Measurements from ENCODE around the gene SEZ6L2.

DNA sequence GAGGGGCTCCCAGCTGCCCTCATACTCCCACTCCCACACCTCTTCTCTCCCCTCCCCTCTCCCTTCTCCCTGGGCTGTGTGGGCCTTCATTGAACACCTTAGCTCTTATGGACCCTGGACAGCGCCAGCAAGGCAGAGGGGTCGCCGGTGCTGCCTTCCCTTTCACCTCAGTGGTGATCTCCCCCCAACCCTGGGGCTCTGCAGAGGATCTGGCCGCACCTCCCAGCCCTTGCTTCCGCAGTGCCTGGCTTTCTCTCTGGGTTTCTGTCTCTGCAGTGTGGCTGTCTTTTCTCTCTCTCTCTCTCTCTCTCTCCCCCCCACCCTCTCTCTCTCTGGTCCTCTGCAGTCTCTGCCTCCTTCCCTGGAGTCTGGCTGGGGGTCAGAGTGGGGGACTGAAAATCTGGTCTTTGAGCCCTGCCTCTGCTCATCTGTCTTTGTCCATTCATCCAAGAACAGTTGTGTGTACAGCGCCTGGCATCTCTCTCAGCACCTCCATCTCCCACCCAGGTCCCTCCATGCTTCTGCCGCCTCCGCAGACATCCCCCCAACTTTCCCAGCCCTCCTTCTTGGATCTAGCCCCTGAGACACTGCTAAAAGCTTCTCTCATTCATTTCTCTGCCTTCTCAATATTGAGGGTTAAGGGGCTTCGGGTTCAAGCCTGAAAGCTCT is 1.1 kb downstream of the SEZ6L2 start:
- TF ChIP-seq, protein P1, sequence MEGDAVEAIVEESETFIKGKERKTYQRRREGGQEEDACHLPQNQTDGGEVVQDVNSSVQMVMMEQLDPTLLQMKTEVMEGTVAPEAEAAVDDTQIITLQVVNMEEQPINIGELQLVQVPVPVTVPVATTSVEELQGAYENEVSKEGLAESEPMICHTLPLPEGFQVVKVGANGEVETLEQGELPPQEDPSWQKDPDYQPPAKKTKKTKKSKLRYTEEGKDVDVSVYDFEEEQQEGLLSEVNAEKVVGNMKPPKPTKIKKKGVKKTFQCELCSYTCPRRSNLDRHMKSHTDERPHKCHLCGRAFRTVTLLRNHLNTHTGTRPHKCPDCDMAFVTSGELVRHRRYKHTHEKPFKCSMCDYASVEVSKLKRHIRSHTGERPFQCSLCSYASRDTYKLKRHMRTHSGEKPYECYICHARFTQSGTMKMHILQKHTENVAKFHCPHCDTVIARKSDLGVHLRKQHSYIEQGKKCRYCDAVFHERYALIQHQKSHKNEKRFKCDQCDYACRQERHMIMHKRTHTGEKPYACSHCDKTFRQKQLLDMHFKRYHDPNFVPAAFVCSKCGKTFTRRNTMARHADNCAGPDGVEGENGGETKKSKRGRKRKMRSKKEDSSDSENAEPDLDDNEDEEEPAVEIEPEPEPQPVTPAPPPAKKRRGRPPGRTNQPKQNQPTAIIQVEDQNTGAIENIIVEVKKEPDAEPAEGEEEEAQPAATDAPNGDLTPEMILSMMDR (IDR thresholded peaks at IDR 0.05) = no peak
- no peak for TF ChIP-seq POLR2A (IDR thresholded peaks at IDR 0.05)

Data from breast epithelium (tissue), 3 donors.